Spleen (tissue), 11 donors: ENCODE results near the gene GOLGA6L1. TPM values are rescaled to one million over a fixed set of nuclear protein-coding genes. Genes with fewer than 3 reads are reported as not detected.
"Not testable (repeated sequence)": the region's sequence is repeated elsewhere in the genome, so short reads cannot be mapped to it uniquely, and the experiment has no call there.

ENCODE experiments used
- DNase-seq: peaks from one replicate; pipeline ENCODE4 v3.0.0-alpha.2; 2020
- H3K27ac ChIP-seq, 8 donors: fragments of 200-600 bp; sonication (generic) in 7 of 8; 1 replicate in 4 of 8; 2 replicates in 4 of 8; pipeline versions ENCODE4 v1.5.0 to v1.8.0; 2016 to 2021; ENCODE audit warnings: inconsistent platforms in 4 of 8, mild to moderate bottlenecking in 4 of 8, moderate library complexity in 1 of 8
- H3K27me3 ChIP-seq, 7 donors: fragments of 200-600 bp; sonication (generic) in 6 of 7; replicated peaks in 1 of 7; 1 replicate in 4 of 7; 2 replicates in 3 of 7; pipeline versions ENCODE4 v1.5.0 to v1.8.0; 2016 to 2021; ENCODE audit warnings: inconsistent platforms in 3 of 7, mild to moderate bottlenecking in 1 of 7
- H3K36me3 ChIP-seq, 6 donors: fragments of 200-600 bp; sonication (generic) in 5 of 6; 1 replicate in 4 of 6; 2 replicates in 2 of 6; pipeline versions ENCODE4 v1.5.0 to v1.8.0; 2016 to 2021; ENCODE audit warnings: inconsistent platforms in 2 of 6
- H3K4me1 ChIP-seq, 6 donors: fragments of 200-600 bp; sonication (generic) in 5 of 6; 1 replicate in 3 of 6; 2 replicates in 3 of 6; pipeline versions ENCODE4 v1.5.0 to v1.8.0; 2016 to 2021; ENCODE audit warnings: inconsistent platforms in 3 of 6
- H3K4me3 ChIP-seq, 8 donors: fragments of 200-600 bp; sonication (generic) in 7 of 8; 1 replicate in 4 of 8; 2 replicates in 4 of 8; pipeline versions ENCODE4 v1.5.0 to v1.8.0; 2016 to 2021; ENCODE audit warnings: inconsistent platforms in 4 of 8, mild to moderate bottlenecking in 4 of 8, moderate library complexity in 2 of 8
- H3K9me3 ChIP-seq, 8 donors: fragments of 200-600 bp; sonication (generic) in 7 of 8; 1 replicate in 4 of 8; 2 replicates in 4 of 8; pipeline versions ENCODE4 v1.5.0 to v1.8.0; 2016 to 2021; ENCODE audit warnings: inconsistent platforms in 4 of 8
- POLR2A ChIP-seq, 3 donors: fragments of 450-650 bp; IDR thresholded peaks; one replicate each; pipeline ENCODE4 v1.5.1; 2017; ENCODE audit warnings: antibody characterized with exemption in 3 of 3, mild to moderate bottlenecking in 1 of 3
- POLR2AphosphoS5 ChIP-seq, 3 donors: sonication (generic); formaldehyde crosslinking; IDR thresholded peaks; one replicate each; pipeline ENCODE4 v1.5.1; 2017; ENCODE audit warnings: antibody characterized with exemption in 3 of 3
- WGBS, 5 donors: extraction: QIAGEN DNeasy Blood & Tissue Kit in 3 of 5; methylation state at CpG; one replicate each; pipeline versions ENCODE4 v1.1.5 to v1.1.7; 2013 to 2018; 5-methylcytosine and 5-hydroxymethylcytosine counted together
- intact Hi-C: fragments of 100-400 bp; cut with DNase I; formaldehyde crosslinking; loops from one replicate; pipeline ENCODE4 v1.15.0; 2023; ENCODE audit warnings: low total_unique reads
- polyA plus RNA-seq, 3 donors: library from polyadenylated mRNA; stranded (reverse); fragments of 200-250 nt; gene quantifications; one replicate each; pipeline ENCODE4 v1.2.1, GENCODE V29; 2013
- total RNA-seq, 7 donors: library from RNA; depleted of rRNA in 3 of 7; stranded (reverse); fragments of >200 nt in 3 of 7; fragmentation: NEBNext Ultra II Directional in 4 of 7; extraction: Animal tissue kit (Norgen Biotek cat#: 25700) in 4 of 7; gene quantifications; one replicate each; pipeline versions ENCODE4 v1.1.0 to v1.2.1, GENCODE V29; 2016 to 2021
- TF ChIP-seq, protein P1 (sequence below), 11 experiments: fragments of 200-600 bp in 7 of 11; fragments of 450-650 bp in 4 of 11; sonication (generic) in 4 of 11; IDR thresholded peaks in 8 of 11; conservative IDR thresholded peaks in 3 of 11; 1 replicate in 7 of 11; 2 replicates in 4 of 11; pipeline versions ENCODE4 v1.4.0 to v1.8.0; 2016 to 2021; ENCODE audit warnings: antibody characterized with exemption in 11 of 11, inconsistent platforms in 4 of 11, mild to moderate bottlenecking in 1 of 11
- donor health status: healthy with polysubstance abuse.
- donor health status: DM: no; HTN: no; CAD: no; lungs with moderate emphysema.
- donor health status: DM: no; HTN: no; CAD: no.
- donor health status: Bipolar disorder and iron deficiency.
- donor health status: healthy.
- donor health status: DM: no; HTN: no; CAD: no.
- donor health status: DM: yes; HTN: yes; CAD: no.

The GOLGA6L1 gene
- total and polyA plus RNA-seq, 10 donors: 0.02 TPM; not detected in 9

DNA sequence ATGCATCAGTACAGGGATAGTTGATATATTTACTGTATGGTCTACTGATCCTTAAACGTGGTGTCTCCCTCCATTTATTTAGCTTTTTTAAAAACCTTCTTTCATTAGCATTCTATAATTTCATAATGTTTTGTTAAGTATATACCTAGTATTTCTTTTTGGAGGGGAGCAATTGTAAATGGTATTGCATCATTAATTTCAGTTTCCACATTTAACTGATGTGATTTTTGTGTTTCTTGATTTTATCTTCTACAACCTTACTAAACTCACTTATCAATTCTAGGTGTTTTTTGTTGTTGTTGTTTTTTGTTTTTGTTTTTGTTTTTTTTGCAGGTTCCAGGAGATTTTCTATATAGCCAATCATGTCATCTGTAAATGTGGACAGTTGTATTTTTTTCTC is 18.4 kb downstream of the GOLGA6L1 start:
- intact Hi-C loops: no loop called here
- peaks cover 0 to 8% (median 0%) of the 10 kb centered on the region in 7 donors for H3K27me3 ChIP-seq
- H3K27ac ChIP-seq: no peak overlapping the region
- TF ChIP-seq, protein P1, sequence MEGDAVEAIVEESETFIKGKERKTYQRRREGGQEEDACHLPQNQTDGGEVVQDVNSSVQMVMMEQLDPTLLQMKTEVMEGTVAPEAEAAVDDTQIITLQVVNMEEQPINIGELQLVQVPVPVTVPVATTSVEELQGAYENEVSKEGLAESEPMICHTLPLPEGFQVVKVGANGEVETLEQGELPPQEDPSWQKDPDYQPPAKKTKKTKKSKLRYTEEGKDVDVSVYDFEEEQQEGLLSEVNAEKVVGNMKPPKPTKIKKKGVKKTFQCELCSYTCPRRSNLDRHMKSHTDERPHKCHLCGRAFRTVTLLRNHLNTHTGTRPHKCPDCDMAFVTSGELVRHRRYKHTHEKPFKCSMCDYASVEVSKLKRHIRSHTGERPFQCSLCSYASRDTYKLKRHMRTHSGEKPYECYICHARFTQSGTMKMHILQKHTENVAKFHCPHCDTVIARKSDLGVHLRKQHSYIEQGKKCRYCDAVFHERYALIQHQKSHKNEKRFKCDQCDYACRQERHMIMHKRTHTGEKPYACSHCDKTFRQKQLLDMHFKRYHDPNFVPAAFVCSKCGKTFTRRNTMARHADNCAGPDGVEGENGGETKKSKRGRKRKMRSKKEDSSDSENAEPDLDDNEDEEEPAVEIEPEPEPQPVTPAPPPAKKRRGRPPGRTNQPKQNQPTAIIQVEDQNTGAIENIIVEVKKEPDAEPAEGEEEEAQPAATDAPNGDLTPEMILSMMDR (IDR thresholded peaks at IDR 0.05 in 8 of 11, conservative IDR thresholded peaks at IDR 0.05 in 3 of 11): no peak
- no peak for TF ChIP-seq POLR2A (IDR thresholded peaks at IDR 0.05)
- no peak for TF ChIP-seq POLR2AphosphoS5 (IDR thresholded peaks at IDR 0.05)
- no peaks in the 10 kb centered on the region for H3K4me1 ChIP-seq
- WGBS, 5 donors: 57 to 72% (median 70%) methylated on average over 1 of the region's 1 CpG
- no peaks in the 10 kb centered on the region for H3K36me3 ChIP-seq
- no peak overlapping the region for H3K4me3 ChIP-seq
- peaks cover 0 to 4% (median 0%) of the 10 kb centered on the region in 8 donors for H3K9me3 ChIP-seq
- no peak for DNase-seq

DNA sequence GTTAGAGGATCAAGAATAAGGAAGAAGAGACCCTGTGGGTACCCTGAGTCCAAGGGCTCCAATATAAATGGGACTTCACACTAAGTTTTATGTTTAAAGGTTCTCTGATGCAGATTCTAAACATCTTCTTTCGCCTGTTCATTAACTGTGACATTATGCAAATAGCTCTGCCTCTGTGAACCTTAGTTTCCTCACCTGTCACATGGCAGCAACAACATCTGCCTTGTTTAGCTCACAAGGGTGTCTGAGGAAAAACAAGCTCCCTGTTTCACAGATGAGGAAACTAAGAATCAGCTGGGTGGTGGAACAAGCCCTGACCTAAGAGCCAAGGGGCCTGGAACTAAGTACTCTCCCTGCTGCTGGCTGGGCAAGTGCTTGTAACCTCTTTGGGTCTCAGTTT is 40.8 kb downstream of the GOLGA6L1 start:
- intact Hi-C loops: no loop called here
- TF ChIP-seq POLR2AphosphoS5 (IDR thresholded peaks at IDR 0.05) (no peak), POLR2A (IDR thresholded peaks at IDR 0.05) (no peak)
- TF ChIP-seq, protein P1 (IDR thresholded peaks at IDR 0.05 in 8 of 11, conservative IDR thresholded peaks at IDR 0.05 in 3 of 11): no peak
- Histone ChIP-seq H3K9me3 (no peaks in the 10 kb centered on the region), H3K36me3 (no peaks in the 10 kb centered on the region), H3K4me3 (no peak overlapping the region), H3K27me3 (peaks cover 0 to 13% (median 0%) of the 10 kb centered on the region in 7 donors), H3K4me1 (no peaks in the 10 kb centered on the region), H3K27ac (no peak overlapping the region)
- no peak for DNase-seq
- WGBS, 5 donors: 44 to 79% (median 65%) methylated on average over 1 of the region's 1 CpG

DNA sequence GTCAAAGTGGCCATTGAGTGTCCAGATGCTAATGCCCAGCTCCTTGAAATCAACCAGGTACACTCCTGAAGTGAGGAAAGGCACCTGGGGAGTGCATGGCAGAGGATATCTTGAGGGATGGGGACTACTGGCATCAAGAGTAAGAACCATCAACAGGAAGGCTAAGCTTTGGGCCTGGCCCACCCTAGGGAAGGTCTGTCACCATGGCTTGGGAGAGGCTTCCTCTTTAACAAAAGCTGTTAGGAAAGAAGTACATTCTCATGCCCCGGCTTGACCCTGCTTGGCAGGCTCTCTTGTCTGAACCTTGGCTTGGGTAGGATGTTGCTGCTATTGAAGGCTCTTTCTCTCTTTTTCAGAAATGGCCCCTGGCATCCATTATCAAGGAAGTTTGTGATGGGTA is 53.5 kb downstream of the GOLGA6L1 start:
- TF ChIP-seq, protein P1 (IDR thresholded peaks at IDR 0.05 in 8 of 11, conservative IDR thresholded peaks at IDR 0.05 in 3 of 11): no peak
- TF ChIP-seq POLR2A (IDR thresholded peaks at IDR 0.05): no peak
- TF ChIP-seq POLR2AphosphoS5 (IDR thresholded peaks at IDR 0.05): no peak
- H3K4me1 ChIP-seq: no peaks in the 10 kb centered on the region
- no peak overlapping the region for H3K4me3 ChIP-seq
- H3K27me3 ChIP-seq: no peaks in the 10 kb centered on the region
- no peaks in the 10 kb centered on the region for H3K9me3 ChIP-seq
- WGBS, 5 donors: 62 to 86% (median 84%) methylated on average over 1 of the region's 1 CpG
- DNase-seq: no peak
- no peaks in the 10 kb centered on the region for H3K36me3 ChIP-seq
- intact Hi-C loops: no loop called here
- H3K27ac ChIP-seq: no peak overlapping the region

DNA sequence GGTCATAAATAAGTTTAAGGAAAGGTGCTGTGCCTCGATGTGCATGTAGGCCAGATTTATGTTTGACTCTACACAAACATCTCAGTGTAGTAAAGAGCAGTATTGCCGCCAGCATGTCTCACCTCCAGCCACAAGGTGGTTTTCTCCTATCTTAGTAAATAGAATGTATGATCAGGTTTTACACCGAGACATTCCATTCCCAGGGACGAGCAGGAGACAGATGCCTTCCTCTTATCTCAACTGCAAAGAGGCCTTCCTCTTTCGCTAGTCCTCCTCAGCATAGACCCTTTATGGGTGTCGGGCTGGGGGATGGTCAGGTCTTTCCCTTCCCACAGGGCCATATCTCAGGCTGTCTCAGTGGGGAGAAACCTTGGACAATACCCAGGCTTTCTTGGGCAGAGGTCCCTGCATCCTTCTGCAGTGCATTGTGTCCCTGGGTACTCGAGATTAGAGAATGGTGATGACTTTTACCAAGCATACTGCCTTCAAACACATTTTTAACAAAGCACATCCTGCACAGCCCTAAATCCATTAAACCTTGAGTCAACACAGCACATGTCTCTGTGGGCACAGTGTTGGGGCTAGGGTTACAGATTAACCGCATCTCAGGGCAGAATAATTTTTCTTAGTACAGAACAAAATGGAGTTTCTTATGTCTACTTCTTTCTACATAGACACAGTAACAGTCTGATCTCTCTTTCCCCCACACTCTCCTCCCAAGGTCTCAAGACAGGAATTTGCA is 54.5 kb downstream of the GOLGA6L1 start:
- H3K4me3 ChIP-seq, H3K27me3 ChIP-seq, H3K9me3 ChIP-seq, H3K4me1 ChIP-seq, DNase-seq, intact Hi-C loops, H3K36me3 ChIP-seq, H3K27ac ChIP-seq: not testable (repeated sequence)
- WGBS, 5 donors: 72 to 85% (median 76%) methylated on average over 8 of the region's 8 CpGs
